Left kidney (tissue), 2 donors: ENCODE results near the gene MRRF. TPM values are rescaled to one million over a fixed set of nuclear protein-coding genes. Genes with fewer than 3 reads are reported as not detected.

Experiments
- DNase-seq: peaks from one replicate; pipeline ENCODE4 v3.0.0-alpha.2; 2013
- polyA plus RNA-seq: library from polyadenylated mRNA; unstranded; fragments of 120-200 nt; gene quantifications from one replicate; pipeline ENCODE4 v1.2.1, GENCODE V29; 2013; ENCODE audit not compliant: insufficient read length

Gene MRRF
- polyA plus RNA-seq, 1 donor = 54.9 TPM

GRCh38 chr9:122331523-122331927 is 66.8 kb downstream of the MRRF start:
- no peak for DNase-seq

GRCh38 chr9:122332083-122332482 is 67.4 kb downstream of the MRRF start:
- no peak for DNase-seq

- DNase-seq = no peak
Observed at GRCh38 chr9:122332644-122333043, 68.0 kb downstream of the MRRF start.

GRCh38 chr9:122333169-122333808 is 68.6 kb downstream of the MRRF start:
- no peak for DNase-seq

GRCh38 chr9:122334916-122335315 is 70.2 kb downstream of the MRRF start:
- DNase-seq = no peak

DNA sequence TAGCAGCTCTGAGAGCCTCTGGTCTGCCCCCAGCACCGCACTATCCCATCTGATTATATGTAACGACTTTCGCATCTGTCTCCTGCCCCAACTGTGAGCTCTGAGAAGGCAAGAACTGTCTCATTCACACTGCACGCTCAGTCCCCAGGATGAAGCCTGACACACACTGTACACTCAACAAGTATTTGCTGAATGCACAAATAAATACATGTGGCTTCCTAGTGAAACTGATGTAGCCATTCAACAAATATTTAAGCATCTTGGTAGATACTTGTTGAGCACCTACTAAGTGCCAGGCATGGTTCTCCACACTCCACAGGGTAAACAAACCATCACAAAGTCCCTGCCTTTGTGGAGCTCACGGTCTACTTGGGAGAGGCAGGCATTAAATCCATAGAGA is 71.5 kb downstream of the MRRF start:
- no peak for DNase-seq

DNA sequence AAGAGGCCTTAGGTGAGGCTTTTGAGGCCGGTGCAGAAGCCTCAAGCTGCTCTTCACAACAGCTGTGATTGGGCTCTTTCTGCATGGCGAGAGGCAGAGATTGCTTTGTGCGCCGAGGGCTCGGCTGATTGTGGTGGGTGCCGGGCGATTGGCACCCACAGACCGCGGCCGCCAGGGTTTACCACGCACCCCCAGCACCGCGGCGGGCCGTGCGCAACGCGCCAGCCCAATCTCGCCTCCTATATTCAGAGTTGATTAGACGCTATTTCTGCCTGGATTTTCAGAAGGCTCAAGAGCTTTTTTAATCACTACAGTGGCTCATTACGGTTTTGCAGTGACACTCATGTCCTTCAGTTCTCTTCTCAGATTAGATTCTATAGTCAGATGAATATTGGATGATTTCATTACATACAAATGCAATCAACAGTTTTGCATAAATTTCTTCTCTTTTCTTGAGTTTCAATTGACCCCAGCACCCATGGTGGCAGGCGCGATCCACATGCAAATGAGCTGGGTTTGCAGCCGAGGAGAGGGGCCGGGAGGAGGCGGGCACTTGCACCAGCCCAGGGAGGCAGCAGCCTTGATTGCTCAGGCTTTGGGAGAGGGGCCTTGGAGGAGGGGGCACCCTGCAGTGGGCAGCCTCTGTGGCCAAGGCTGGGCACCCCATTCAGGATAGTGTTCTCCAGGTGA is 72.3 kb downstream of the MRRF start:
- no peak for DNase-seq

GRCh38 chr9:122337556-122337929 is 72.9 kb downstream of the MRRF start:
- no peak for DNase-seq

DNA sequence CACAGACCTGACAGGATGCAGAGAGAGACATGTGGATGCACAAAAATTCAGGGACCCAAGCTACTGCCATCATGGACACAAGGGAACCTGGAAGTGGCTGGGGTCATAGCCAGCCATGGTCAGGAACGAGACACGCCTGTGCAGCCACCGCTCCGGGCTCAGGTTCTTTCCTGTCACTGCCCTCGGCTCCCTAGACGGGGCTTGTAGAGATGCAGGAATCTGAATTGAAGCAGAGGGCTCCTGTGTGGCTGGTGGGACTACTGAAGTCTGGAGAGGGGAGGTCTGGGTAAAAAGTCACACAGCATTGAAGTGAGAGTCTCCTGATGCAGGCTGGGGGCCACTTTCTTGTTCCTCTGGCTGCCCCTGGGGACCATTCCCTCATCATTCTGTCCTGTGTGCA is 73.9 kb downstream of the MRRF start:
- no peak for DNase-seq

DNA sequence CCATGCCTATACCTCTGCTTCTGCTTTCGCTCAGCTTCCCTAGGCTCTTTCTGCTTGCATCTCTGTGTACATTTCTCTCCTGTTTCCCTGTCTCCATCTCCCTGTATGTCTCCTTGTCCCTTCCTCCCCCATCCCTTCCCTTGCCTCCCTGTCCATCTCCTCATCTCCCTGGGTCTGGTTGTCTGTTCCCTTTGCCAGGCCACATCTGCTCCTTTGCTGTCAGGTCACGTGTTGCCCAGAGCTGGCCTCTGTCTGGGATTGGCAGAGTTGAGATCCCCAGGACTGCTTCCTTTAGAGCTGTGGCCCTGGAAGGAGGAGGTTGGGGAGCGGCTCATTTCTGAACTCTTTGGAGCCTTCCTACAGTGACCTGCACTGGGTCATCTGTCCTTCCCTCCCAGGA is 74.3 kb downstream of the MRRF start:
- DNase-seq = no peak

DNA sequence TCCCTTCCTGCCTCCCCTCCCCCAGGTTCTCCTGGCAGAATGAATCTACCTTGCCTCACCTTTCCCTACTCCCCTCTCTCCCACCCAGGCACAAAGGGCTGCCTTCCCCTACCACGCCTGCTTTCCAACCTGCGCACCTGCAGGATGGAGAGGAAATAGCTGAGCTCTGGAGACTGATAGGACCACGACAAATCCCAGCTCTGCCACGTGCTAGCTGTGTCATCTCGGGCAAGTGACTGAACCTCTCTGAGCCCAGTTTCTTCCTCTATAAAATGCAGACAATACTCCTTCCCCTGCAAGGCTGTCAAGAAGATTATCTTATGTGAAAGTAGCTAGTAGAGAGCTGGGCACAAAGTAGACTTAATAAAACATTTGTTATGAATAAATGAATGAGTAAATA is 74.9 kb downstream of the MRRF start:
- no peak for DNase-seq

DNA sequence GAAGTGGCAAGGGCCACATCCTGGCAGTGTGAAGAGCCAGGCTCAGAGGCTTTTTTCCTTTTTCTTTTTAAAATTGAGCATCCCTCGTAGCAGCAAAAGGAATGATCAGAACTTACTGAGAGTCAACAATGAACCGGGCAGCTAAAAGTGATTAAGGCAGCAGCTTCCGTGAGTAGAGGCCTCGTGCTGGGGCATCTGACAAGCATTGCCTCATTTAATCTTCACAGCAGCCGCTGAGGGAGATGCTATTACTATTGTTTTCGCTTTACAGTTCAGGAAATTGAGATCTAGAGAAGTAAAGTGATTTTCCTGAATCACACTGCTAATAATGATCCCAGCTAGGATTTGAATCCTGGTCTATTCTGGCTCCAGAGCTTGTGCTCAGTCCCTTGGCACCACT is 75.5 kb downstream of the MRRF start:
- no peak for DNase-seq

GRCh38 chr9:122342323-122343050 is 77.8 kb downstream of the MRRF start:
- no peak for DNase-seq

- DNase-seq = no peak
Observed at GRCh38 chr9:122346478-122347347, 82.0 kb downstream of the MRRF start.

DNA sequence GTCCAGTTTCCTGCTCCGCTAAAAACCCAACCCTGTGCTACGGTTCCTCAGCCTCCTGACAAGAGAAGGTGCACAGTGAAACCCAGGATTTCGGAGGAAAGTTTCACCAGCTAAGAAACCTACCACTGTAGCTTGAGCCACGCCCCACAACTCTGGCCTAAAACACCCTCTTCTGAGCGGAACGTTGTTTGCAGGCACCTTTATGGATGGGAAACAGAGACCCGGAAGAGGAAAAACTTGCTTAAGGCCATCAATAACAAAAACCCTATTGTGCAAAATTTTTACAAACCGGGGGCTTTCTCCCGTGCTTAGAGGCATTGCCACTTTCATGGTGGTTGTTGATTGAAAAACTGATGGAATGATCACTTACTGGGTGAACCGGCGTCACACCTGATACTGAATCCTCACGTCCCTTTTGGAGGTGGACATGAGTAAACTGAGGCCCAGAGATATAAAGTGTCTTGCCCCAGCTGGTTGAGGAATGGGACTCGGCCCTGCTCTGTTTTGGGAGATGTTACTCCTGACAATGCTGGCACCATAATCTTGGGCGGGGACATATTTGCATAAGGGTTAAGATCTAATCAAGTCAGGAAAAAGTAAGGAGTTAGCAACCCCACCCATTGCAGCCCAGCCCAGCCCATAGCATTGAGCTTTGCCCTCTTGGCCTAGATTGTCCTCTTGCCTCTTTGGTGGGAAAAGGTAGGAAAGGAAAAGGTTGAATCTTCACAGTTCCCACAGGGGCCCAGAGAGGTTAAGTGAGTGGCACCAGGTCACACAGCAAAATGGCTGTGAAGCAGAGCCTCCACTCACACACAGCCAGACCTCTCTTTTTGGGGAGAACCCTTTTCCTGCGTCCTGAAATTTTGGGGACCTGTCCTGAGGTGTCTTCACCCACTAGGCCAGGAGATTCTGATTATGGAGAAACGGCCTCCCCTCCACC is 82.9 kb downstream of the MRRF start:
- no peak for DNase-seq

DNA sequence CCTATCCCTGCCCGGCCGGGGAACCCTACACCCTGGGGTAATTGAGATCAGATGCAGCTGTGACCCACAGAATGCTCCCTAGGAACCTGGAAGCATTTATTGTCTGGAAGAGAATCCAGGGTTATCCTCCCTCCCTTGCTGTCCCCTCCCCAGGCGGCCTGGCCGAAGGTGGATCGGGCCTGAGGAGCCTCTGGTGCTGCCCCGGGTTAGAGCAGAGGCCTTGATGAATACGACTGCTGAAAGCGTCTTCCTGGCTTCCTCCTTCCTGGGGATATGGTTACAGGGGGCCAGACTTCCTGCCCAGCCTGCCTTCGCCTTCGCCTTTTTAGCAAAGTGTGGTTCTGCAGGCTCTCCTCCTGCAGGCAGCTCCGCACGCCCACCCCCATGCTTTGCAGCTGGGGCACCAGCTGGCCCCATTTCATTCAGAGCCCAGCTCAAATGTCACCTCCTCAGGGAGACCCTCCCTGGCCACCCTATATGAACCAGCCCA is 83.7 kb downstream of the MRRF start:
- DNase-seq = no peak

DNA sequence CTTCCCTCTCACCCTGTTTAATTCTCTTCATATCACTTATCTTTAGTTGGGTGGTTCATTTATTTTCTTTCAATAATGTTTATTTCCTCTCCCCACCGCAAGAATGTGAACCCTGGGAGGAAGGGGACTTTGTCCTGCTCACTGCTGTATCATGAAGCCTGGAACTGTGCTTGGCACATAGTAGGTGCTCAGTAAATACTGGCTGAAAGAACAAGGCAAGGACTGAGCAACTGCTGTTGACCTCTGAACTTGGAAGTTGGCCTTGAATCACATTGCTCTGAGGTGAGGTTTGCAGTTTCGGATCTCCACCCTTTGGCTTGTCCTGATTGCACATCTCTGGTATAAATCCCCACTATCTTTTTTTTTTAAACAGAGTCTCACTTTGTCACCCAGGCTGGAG is 84.1 kb downstream of the MRRF start:
- DNase-seq = no peak

DNA sequence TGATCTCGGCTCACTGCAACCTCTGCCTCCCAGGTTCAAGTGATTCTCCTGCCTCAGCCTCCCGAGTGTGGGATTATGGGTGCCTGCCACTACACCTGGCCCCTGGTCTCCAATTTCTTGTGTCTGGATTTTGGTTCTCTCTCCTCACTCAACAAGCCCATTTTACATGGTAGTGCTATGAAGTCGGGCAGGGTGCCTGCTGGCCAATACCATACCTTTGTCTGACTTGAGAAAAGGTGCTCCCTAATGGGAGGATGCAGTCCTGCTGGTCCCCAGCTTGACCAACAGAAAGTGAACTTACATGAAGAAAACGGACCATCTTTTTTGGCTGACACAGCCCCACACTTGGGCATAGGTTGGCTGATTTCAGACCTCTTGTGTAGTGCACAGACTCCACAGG is 84.5 kb downstream of the MRRF start:
- DNase-seq = no peak

DNA sequence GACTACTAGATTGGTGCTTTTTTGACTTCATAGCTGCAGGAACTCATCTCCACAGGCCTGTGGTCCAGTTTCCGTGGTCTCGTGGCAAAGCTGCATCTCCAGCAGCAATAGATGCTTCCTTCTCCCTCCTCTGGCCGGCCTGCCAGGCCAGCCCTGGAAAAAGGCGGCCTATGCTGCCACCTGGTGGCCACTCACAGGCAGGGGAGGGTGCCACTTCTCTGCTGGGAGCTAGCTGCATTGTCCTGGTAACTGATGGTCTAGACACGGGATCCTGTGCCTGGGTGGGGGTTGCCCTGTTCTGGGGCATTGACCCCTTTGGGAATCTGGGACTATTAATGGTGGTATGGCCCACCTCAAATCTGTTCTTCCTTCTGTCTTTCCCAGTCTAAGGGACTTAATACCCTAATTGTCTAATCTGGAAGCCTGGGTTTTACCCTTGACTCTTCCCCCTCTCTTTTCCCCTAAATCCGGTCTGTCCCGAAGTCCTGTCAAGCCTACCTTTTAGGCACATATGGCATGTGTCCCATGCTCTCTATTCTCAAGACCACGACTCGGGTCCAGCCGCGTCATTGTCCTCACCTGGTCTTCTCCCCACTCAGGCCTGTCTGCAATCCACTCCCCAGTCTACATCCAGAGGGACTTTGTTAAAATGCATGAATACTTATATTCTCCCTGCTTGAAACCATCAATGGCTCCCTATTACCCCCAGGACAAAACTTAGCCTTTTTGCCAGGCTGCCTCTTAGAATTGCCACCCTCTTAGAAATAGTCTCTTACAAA is 86.1 kb downstream of the MRRF start:
- peak; percentile 46 for DNase-seq

DNA sequence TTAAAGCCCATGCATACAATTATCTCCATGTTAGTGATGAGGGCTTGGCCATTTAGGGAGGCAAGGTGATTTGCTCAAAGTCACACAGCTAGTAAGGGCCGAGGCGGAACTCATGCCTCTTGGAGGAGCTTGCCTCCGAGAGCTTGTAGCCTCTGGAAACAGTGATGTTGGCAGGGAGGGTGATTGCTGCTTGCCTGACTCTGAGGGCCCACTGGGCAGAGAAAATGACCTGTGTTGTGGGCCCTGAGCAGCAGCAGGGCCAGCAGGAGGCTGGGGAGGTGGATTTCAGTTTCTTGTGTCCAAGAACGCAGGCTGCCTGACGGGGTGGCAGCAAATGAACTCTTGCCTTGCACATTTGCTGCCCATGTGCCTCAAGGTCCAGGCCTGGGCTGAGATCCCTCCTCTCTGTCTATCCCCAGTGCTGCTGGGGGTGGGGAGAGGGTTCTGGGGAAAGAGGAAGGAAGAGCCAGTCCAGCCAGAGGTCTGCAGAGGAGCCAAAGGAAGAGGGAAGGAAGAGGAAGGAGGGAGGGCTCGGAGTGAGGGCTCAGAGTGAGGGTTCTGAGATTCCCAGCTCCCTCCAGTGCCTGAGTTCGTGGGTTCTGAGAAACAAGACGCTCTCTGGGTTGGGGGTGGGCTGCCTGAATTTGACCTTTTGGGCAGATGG is 90.0 kb downstream of the MRRF start:
- DNase-seq = no peak
